CD4-positive, alpha-beta T cell treated with Interleukin-17A for 1 hour (primary cell): ENCODE results near the gene TMA7B.
A peak's percentile ranks its signal among the peaks of the same experiment; 100 is the strongest.

ENCODE experiments used
- DNase-seq: peaks from one replicate; pipeline ENCODE4 v3.0.0-alpha.2; 2020

The TMA7B gene

GRCh38 chr22:39959640-39960447 lies at the start of gene TMA7B:
TMA7B (plus strand) TSS chr22:39960397; CDS start chr22:39964375, 3,978 bp downstream.
- peak; percentile 31 for DNase-seq

- DNase-seq, result no peak
These were observed 49.2 kb upstream of the TMA7B start for GRCh38 chr22:39910876-39911613.

GRCh38 chr22:39913321-39913720 lies 46.9 kb upstream of the TMA7B start:
- DNase-seq, result no peak

GRCh38 chr22:39913886-39914285 lies 46.3 kb upstream of the TMA7B start:
- DNase-seq, result no peak

GRCh38 chr22:39914584-39914983 lies 45.6 kb upstream of the TMA7B start:
- DNase-seq, result no peak

GRCh38 chr22:39915295-39915726 lies 44.9 kb upstream of the TMA7B start:
- DNase-seq, result no peak

GRCh38 chr22:39916496-39916895 lies 43.7 kb upstream of the TMA7B start:
- DNase-seq, result no peak

GRCh38 chr22:39917197-39917643 lies 43.0 kb upstream of the TMA7B start:
- DNase-seq, result no peak

GRCh38 chr22:39917776-39918495 lies 42.3 kb upstream of the TMA7B start:
- DNase-seq, result no peak

- DNase-seq, result peak; percentile 59
These were observed 40.0 kb upstream of the TMA7B start for GRCh38 chr22:39920134-39920743.

GRCh38 chr22:39923696-39924095 lies 36.5 kb upstream of the TMA7B start:
- DNase-seq, result no peak

GRCh38 chr22:39924286-39924685 lies 35.9 kb upstream of the TMA7B start:
- DNase-seq, result no peak

GRCh38 chr22:39925273-39925672 lies 34.9 kb upstream of the TMA7B start:
- no peak for DNase-seq

- no peak for DNase-seq
These were observed 34.1 kb upstream of the TMA7B start for GRCh38 chr22:39925909-39926679.

GRCh38 chr22:39926753-39927152 lies 33.4 kb upstream of the TMA7B start:
- DNase-seq, result no peak

- no peak for DNase-seq
These were observed 32.7 kb upstream of the TMA7B start for GRCh38 chr22:39927544-39927943.

GRCh38 chr22:39928536-39929520 lies 31.4 kb upstream of the TMA7B start:
- no peak for DNase-seq

GRCh38 chr22:39931251-39931650 lies 28.9 kb upstream of the TMA7B start:
- no peak for DNase-seq

- no peak for DNase-seq
These were observed 28.0 kb upstream of the TMA7B start for GRCh38 chr22:39932166-39932565.

- DNase-seq, result peak; percentile 71
These were observed 27.1 kb upstream of the TMA7B start for GRCh38 chr22:39932918-39933649.
